Measurements from ENCODE around the gene SYNJ1.
"Not testable (repeated sequence)": the region's sequence is repeated elsewhere in the genome, so short reads cannot be mapped to it uniquely, and the experiment has no call there.

The SYNJ1 gene

DNA sequence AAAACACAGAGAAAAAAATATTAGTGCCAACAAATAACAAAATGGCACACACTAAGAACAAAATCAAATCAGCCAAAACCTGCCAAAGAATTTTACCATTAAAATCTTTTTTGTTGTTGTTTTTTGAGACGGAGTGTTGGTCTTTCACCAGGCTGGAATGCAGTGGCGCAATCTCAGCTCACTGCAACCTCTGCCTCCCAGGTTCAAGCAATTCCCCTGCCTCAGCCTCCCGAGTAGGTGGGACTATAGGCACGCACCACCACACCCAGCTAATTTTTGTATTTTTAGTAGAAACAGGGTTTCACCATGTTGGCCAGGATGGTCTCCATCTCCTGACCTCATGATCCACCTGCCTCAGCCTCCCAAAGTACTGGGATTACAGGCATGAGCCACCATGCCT lies 8.3 kb upstream of the SYNJ1 start:
- not testable (repeated sequence) for DNase-seq

DNA sequence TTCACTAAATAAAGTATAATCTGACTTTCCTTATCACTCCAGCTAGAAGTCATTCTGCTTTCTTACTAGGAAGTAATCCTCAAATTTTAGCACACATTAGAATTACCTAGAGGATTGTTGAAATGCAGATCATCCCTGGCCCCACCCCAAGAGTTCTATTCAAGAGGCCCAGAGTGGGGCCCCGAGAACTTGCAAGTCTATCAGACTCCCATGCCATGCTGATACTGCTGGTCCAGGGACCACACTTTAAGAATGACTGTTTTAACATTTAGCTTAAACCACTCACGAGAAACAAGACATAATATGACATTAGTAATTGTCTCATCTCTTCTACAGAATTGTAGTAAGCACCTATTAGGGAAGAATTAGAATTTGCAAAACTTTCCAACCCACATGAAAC lies 7.7 kb upstream of the SYNJ1 start:
- no peak for DNase-seq

DNA sequence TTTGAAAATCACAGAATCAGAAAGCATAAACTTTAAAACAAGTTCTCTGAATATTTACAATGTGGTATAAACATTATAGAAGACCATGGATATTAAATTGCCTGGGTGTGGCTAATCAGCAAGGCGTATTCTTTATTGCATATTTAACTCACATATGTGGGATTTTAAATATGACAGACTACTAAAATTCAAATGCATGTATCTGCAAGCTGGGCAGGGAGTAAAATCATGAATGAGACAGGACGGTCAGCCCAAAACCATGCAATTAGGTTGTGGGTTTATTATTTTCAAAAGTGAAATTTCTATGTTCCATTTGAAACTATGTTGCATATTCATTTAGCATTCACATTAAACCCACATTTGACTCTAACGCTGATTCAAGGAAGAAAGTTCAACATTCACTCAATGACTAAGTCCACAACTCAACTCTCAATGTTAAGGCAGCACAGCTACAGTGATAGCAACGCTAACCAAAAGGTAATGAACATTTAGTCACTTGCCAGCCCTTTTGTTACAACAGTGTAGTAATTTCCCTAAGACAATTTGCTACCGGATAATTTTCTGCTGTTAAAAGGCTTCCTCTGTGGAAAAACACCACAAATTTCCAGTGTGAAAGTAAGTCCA lies 6.3 kb upstream of the SYNJ1 start:
- DNase-seq = no peak

DNA sequence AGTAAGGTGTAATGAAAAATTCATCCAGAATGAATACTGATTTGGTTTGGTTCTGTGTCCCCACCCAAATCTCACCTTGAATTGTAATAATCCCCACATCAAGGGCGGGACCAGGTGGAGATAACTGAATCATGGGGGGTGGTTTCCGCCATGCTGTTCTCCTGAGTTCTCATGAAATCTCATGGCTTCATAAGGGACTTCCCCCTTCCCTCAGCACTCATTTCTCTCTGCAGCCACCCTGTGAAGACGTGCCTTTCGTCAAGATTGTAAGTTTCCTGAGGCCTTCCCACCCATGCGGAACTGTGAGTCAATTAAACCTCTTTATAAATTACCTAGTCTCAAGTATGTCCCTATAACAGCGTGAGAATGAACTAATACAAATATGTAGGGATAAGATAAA lies 5.5 kb upstream of the SYNJ1 start:
- DNase-seq = no peak

DNA sequence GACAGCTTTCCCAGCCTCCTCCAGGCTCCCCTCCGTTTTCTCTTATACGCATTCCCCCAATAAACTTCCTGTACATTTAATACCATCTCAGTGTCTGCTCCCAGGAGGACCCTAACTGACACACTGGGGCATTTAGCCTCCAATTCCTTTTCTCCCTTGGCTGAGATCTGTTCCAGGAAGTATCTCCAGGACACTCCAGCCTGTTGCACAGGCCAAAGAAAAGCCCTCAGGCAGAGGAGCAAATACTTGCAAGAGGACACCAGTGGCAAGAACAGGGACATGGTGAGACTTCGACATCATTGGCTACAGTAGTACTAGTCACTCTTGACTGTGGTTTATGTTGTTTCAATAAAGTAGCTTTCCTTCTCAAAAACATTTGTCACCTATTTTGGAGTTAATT lies 4.7 kb upstream of the SYNJ1 start:
- no peak for DNase-seq

DNA sequence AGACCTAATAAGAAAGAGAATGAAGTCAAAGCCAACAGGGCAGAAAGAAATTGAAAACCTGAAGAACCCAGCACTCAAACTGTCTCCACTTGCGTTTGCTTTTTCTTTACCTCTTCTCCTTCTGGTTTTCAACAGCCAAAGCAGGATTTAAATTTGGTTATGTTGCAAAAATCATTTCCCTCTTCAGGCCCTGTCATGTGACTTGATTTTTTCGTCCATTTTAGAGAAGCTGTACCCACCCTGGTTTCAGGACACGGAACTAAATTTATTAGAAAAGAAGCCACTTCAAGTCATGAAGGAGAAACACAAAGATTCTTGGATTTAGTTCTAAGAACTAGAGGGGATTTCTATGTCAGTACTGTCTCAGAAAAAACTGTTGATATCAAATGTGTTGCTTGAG lies 1.0 kb upstream of the SYNJ1 start:
- DNase-seq = no peak

DNA sequence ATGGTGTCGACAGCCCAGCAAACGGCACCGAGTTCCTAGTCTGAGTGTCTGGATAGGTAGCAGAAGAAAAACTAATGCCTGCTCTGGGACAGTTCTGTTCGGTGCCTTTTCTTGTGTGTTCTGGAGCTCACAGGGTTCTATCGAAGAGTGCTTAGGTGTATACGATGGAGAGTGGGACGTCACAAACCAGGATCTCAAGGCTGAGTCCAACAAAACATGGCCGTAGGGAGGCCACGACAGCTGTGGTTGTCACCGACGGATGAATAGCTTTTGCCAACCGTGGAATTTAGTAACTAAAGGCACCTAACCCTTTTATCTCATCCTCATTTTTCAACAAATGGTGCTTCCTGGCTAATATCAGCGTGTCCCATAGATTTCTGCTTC lies 635 bp upstream of the SYNJ1 start:
- no peak for DNase-seq

DNA sequence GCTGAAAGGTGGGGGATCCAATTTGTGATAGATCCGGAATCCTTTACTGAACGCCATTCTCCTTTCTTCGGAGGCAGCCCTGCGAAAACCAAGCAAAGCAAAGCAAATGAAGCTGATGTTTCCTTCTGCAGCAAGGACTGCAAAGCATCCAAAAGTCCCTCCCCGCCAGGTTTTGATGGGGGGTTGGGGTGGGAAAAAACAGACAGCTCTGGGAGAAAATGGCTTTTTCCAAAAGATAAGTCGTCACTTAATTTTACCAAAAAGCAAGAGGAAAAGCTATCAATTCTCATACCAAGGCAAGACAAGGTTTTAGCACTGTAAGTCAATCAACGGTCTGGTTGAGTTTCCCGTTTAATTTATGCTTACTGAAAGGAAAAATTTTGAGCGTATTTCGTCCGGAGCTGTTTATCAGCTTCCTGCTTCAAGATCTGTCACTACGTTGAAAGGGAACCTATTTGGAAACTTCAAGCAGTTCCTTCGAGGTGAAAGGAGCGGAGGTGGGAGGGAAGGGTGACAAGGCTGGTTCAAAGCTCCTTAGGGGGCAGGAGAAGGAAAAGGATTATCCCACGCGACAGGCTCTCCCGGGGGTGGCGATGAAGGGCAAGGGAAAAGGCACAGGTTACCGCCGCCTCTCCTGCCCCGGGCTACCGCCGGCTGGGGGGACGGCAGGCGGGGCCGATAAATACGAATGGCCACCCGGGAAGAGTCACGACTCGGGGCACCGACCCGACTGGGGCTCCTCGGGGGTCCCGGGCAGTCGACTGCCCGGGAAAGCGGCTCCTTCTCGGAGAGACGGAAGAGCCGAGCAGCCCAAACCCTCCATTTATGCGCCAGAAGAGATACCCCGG lies 750 bp downstream of the SYNJ1 start:
- peak; percentile 58 for DNase-seq

DNA sequence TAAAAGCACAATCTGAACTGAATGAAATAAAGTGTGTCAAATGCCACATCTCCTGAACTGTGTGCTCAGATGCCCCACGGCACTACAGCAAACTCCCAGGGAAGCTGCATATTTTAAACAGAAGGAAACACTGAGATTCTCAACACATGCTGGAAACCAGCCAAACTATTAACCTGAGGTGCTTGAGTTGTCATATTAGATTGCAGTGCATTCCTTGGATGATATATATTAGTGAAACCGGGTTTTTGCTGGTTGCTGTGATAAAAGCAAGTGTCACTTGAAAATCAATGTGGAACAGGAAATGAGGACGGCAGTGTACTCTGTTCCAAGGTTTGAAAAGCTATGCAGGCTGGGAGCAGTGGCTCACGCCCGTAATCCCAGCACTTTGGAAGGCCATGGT lies 8.7 kb downstream of the SYNJ1 start:
- DNase-seq = no peak

DNA sequence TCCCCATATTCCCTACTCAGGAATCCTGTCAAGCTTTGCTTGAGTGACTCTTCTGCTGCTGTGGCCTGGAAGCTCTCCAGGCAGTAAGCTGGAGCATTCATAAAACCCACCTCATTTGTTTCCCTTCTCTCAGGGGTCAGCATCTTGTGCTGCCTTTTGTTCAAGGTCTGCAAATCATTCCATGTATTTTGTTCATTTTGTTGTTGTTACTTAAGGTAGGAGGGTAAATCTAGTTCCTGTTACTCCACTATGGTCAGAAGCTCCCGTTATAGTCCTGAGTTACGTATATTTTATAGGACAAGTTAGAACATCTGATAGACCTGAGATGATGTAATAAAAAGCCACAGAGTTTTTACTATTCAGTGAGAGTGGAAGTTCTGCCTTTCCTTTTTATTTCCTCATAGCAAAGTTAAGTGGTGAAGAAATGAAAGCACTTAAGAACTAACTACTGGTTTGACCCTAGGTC lies 9.9 kb downstream of the SYNJ1 start:
- no peak for DNase-seq

DNA sequence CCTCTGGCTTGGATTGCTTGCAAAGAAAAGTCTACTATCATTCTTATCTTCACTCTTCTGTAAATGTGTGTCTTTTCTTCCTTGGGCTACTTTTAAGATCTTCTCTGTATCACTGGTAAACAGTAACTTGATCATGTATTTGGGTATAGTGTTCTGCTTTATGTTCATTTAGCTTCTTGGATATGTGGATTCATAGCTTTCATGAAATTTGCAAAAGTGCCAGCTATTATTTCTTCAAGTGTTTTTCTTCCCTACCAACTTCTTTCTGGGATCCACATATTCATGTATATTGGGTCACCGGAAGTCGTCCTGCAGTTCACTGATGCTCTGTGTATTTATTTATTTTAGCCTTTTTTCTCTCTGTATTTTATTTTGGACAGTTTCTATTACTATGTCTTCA lies 11.3 kb downstream of the SYNJ1 start:
- no peak for DNase-seq

DNA sequence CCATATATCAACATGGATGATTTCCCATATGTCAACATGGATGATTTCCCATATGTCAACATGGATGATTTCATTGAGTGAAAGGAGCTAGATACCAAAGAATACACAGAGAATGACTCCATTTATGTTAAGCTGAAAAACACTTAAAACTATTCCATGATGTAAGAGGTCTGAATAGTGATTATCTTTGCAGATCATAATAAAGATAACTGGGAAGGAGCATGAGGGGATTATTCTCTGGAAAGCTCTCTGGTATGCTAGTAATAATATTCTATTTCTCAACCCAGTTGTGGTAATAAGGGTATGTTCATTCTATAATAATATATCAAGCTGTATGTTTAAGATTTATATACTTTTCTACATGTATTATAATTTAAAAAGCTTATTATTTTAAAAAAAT lies 14.1 kb downstream of the SYNJ1 start:
- no peak for DNase-seq

DNA sequence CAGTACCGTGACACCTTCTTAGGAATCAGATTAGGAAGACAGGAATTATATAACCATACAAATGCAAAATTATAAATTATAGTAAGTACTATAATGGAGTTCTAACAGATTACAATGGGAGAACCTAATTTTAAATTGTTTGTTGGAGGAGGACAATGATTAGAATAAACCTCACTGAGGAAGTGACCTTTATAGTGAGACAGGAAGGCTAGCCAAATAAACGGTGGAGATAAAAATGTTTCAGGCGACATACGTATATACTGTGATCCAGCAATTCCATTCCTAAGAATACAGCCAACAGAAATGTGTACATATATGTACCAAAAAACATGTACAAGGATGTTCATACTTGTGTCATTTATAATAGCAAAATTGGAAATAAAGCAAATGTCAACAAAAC lies 15.2 kb downstream of the SYNJ1 start:
- no peak for DNase-seq

DNA sequence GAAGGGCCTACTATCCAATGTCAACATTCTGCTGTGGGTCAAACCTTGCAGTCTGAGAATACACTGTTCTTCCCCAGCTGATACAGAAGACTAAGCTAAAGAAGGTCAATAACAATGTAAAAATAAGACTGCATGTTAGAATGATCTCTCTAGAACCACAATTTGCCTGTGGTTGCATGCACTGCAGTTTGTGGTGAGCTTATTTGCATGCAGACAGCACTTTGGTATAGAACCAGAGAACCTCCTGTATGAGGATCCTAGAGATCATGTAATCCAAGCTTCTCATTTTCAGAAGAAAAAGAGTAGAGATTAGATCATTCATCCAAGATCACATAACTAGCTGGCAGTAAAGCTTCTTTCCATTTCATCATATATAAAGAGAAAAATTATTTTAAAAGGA lies 15.8 kb downstream of the SYNJ1 start:
- no peak for DNase-seq

DNA sequence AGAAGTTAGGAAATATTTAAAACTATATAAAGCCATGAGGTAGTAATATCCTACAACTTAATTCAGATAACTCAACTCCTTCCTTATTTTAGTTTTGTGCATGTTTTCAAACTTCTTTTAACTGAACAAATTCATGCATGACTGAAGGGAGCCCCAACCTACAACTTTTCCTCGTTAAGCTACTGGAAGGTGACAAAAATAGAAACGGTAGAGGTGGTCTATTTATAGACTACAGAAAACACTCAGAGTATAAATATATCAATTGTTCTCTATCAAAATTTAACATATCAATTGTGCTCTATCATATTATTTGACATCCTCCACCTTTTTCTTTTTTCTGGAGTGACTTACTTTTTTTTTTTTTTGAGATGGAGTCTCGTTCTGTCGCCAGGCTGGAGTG lies 16.8 kb downstream of the SYNJ1 start:
- DNase-seq = no peak

DNA sequence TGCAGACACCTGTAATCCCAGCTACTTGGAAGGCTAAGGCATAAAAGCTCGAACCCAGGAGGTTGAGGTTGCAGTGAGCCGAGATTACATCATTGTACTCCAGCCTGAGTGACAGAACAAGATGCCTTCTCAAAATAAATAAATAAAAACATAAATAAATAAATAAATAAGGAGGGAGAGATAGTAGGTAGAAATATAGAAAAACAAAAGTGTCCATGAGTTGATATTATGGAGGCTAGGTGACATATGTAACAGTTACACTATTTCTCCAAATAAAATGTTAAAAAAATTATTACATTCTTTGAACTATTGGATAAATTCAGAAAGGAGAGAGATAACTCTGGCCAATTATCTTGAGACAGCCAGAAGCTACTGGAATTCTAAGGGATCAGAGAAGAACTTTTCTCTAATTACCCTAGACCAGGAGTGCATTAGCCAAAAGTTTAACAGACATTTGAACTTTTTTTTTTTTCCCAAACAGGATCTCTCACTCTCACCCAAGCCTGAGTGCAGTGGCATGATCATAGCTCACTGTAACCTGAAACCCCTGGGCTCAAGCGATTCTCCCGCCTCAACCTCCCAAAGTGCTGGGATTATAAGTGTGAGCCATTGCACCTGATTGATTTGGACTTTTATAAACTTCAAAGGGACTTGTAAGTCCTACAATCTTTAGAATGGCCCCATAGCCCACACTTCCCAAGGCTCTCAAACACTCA lies 17.6 kb downstream of the SYNJ1 start:
- DNase-seq = no peak

DNA sequence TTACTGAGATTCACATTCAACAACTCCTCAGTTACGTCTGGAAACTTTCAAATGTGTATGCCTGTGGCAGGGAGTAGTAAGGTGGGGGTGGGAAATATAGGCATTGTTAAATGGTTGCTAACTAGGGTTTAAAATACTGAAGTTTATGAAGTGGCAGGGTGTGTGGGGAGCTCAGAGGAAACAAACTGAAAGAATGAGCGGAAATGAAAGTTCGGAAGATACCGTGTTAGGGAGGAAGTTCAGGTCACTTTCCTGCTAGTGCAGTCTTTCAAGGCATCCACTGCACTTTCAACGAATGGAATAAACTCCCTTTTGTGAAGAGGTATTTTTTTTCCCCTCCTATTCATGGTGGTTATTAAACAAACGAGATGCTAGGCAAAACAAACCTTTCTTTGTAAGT lies 19.7 kb downstream of the SYNJ1 start:
- no peak for DNase-seq

DNA sequence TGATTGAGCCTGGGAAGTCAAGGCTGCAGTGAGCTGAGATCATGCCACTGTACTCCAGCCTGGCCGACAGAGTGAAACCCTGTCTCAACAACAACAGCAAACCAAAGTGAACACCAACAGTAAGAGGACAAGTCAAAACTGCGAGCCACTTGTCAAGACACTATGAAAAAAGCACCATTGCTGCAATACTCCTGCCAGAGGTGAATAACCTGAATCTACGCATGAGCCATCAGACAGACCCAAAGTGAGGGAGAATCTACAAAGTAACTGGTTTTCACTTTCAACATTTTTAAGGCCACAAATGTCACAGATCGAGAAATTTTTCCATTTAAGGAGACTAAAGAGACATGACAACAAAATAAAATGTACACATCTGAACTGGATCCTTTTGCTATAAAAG lies 21.9 kb downstream of the SYNJ1 start:
- no peak for DNase-seq

DNA sequence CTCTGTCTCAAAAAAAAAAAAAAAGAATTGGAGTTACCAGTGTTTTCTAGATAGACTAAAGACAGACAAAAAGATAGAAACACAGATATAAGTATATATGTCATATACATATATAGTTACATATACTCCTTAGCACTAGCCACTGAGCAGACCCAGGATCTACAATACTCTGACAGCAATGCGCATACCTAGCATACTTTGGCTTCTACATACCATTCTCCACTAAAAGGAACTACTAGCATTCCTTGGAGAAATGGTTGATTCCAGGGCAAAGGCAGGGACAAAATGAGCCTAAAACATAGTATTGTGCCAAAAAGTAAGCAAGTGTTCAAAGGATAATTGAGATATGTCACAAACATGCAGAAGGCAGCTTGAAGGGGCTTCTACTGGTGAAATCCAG lies 22.7 kb downstream of the SYNJ1 start:
- DNase-seq = peak; percentile 2

DNA sequence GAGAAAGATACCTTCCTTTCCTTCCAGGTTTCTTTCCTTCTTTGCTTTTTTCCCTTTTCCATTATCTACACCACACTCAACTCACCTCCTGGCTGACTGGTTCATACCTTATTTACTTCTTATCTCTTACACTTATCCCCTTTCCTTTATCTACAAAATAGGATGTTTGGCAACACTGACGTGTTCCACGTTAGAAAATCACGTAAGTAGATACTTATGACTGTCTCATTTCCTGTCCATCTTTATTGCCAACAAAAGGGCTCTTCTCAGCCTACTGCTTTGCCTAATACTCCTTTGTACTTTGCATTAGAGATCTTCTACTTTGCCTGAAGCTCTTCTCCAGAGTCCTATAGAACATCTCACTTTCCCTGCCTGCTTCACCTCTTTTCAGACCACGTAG lies 25.1 kb downstream of the SYNJ1 start:
- peak; percentile 63 for DNase-seq

DNA sequence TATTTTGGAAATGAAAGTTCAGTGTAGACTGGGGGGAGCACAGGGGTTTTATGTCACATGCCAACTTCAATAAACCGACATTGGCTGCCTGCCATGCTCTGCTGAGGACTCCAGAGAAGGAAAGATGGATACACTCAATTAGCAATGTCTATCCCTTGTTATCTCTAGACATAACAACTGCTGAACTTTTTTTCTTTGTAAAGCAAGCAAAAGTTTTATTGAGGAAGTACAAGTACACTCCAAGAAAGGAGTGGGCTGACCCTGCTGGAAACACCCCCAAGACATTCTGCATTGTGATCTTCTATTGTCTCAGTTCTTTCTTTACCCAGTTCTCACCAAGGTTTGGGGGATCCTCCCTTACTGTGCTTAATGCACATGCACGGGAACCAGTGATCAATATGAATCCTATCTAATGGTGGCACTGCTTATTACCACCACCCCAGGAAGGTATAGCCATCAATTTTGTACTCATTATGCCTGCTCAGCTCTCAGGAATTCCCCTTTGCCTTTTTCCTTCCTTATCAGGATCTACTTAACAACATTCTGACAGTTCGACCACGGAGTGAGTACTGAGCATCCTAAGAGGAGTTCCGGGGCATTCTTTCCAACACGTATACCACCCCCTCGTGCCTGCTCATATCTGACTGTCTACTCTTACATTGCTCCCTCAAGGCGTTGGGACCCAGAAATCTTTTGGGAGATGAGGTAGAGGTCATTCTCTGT lies 28.7 kb downstream of the SYNJ1 start:
- no peak for DNase-seq

DNA sequence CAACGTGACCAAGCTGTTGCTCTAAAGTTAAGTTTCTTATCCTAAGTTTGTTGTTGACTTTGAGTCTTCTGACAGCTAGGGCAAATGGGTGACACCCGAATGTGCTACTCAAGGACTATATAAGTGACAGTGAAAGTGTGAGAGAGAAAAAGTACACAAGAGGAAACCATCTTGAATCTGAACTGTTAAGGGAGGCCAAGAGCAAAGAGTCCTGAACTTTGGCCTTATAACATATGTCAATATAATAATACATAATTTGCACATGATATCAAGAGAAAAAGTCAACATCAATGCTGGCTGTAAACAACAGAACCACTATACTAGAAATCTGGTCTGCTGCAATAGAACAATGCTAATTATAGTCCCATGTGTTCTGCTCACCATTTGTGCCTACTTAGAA lies 29.5 kb downstream of the SYNJ1 start:
- no peak for DNase-seq

DNA sequence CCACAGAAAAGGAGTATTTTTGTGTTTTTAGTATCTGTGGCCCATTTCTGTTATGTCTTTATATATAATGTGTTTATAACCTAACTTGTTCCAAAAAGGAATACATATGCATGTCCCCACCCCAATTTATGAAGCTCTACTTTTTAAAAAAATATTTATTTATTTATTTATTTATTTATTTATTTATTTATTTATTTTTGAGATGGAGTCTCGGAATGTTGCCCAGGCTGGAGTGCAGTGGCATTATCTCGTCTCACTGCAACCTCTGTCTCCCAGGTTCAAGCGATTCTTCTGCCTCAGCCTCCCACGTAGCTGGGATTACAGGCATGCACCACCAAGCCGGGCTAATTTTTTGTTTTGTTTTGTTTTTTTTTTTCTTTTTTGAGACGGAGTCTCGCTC lies 32.3 kb downstream of the SYNJ1 start:
- DNase-seq = not testable (repeated sequence)
